Upper lobe of left lung (tissue), 6 donors: ENCODE measurements around the gene UBE2J2. TPM values are rescaled to one million over a fixed set of nuclear protein-coding genes. Genes with fewer than 3 reads are reported as not detected.

Experiments used
- ATAC-seq, 2 donors: fragments of 200-7000 bp; cut with Tn5 transposase; one replicate each; pipeline ENCODE4 v1.9.1; 2022; ENCODE audit warnings: mild to moderate bottlenecking in 2 of 2, moderate library complexity in 2 of 2; ENCODE audit not compliant: low FRiP score in 2 of 2
- DNase-seq, 2 donors: peaks; one replicate each; pipeline ENCODE4 v3.0.0-alpha.2; 2019 to 2020
- H3K27ac ChIP-seq, 4 donors: fragments of 200-600 bp; sonication (generic); one replicate each; pipeline ENCODE4 v1.5.1; 2016 to 2019
- H3K27me3 ChIP-seq, 4 donors: fragments of 200-600 bp; sonication (generic); one replicate each; pipeline ENCODE4 v1.5.1; 2017 to 2019
- H3K36me3 ChIP-seq, 4 donors: fragments of 200-600 bp; sonication (generic); one replicate each; pipeline ENCODE4 v1.5.1; 2016 to 2019
- H3K4me1 ChIP-seq, 4 donors: fragments of 200-600 bp; sonication (generic); one replicate each; pipeline ENCODE4 v1.5.1; 2018 to 2019
- H3K4me3 ChIP-seq, 4 donors: fragments of 200-600 bp; sonication (generic); one replicate each; pipeline ENCODE4 v1.5.1; 2017 to 2019; ENCODE audit warnings: mild to moderate bottlenecking in 2 of 4, moderate library complexity in 1 of 4
- H3K9me3 ChIP-seq, 4 donors: fragments of 200-600 bp; sonication (generic); one replicate each; pipeline ENCODE4 v1.5.1; 2018 to 2019
- EP300 ChIP-seq, 4 donors: sonication (generic); formaldehyde crosslinking; IDR thresholded peaks; one replicate each; pipeline ENCODE4 v1.5.1; 2017; ENCODE audit warnings: antibody characterized with exemption in 4 of 4, control low read depth in 2 of 4
- POLR2A ChIP-seq, 4 donors: fragments of 450-650 bp; IDR thresholded peaks; one replicate each; pipeline ENCODE4 v1.5.1; 2016 to 2017; ENCODE audit warnings: antibody characterized with exemption in 4 of 4, mild to moderate bottlenecking in 2 of 4
- POLR2AphosphoS5 ChIP-seq, 2 donors: sonication (generic); formaldehyde crosslinking; IDR thresholded peaks; one replicate each; pipeline ENCODE4 v1.5.1; 2017; ENCODE audit warnings: antibody characterized with exemption in 2 of 2
- WGBS, 2 donors: methylation state at CpG; one replicate each; pipeline ENCODE4 v1.1.5; 2017 to 2018; 5-methylcytosine and 5-hydroxymethylcytosine counted together
- total RNA-seq, 6 donors: library from RNA; depleted of rRNA in 4 of 6; stranded (reverse); fragments of >200 nt in 4 of 6; gene quantifications; one replicate each; pipeline versions ENCODE4 v1.1.0 to v1.2.1, GENCODE V29; 2016 to 2021
- TF ChIP-seq, protein P1 (sequence below), 6 experiments: fragments of 450-650 bp in 4 of 6; fragments of 200-600 bp in 2 of 6; sonication (generic) in 2 of 6; IDR thresholded peaks; one replicate each; pipeline ENCODE4 v1.5.1; 2016 to 2019; ENCODE audit warnings: antibody characterized with exemption in 6 of 6
- donor health status: DM: no; HTN: no; CAD: no; lungs with moderate emphysema.
- donor health status: DM: no; HTN: yes; CAD: no; lungs with severe emphysema.

The UBE2J2 gene
- total RNA-seq, 6 donors from 2014 or later, result 41.5 to 88.0 (median 50.5) TPM

DNA sequence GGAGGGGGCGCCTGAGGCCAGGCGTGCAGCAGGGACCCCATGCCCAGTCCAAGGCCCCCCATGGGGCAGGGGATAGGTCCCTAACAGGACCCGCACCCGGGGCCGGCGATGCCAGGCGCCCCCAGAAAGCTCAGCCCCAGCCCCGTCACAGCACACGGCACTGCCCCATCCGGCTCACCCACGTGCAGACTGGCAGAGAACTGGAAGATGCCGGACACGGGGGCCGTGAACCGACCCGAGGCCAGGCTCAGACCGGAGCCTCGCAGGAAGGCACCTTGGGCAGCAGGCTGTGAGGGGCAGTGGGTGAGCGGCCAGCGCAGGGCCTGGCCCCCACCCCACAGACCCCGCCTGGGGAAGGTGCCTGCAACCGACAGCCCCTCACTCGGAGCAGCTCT, 30.4 kb downstream of the UBE2J2 start:
- Histone ChIP-seq H3K27ac (no peak overlapping the region), H3K9me3 (no peaks in the 10 kb centered on the region), H3K4me3 (no peak overlapping the region), H3K27me3 (peaks cover 0 to 44% (median 20%) of the 10 kb centered on the region in 4 donors), H3K4me1 (peaks cover 5 to 27% (median 8%) of the 10 kb centered on the region in 4 donors), H3K36me3 (no peaks in the 10 kb centered on the region)
- WGBS, 2 donors, result 90 to 98% methylated on average over 2 to 8 of the region's 23 CpGs
- ATAC-seq (no peak), DNase-seq (peak in 1 of 2 donors; percentile 74)
- TF ChIP-seq, protein P1, sequence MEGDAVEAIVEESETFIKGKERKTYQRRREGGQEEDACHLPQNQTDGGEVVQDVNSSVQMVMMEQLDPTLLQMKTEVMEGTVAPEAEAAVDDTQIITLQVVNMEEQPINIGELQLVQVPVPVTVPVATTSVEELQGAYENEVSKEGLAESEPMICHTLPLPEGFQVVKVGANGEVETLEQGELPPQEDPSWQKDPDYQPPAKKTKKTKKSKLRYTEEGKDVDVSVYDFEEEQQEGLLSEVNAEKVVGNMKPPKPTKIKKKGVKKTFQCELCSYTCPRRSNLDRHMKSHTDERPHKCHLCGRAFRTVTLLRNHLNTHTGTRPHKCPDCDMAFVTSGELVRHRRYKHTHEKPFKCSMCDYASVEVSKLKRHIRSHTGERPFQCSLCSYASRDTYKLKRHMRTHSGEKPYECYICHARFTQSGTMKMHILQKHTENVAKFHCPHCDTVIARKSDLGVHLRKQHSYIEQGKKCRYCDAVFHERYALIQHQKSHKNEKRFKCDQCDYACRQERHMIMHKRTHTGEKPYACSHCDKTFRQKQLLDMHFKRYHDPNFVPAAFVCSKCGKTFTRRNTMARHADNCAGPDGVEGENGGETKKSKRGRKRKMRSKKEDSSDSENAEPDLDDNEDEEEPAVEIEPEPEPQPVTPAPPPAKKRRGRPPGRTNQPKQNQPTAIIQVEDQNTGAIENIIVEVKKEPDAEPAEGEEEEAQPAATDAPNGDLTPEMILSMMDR (IDR thresholded peaks at IDR 0.05), result no peak
- TF ChIP-seq POLR2A (IDR thresholded peaks at IDR 0.05), result no peak

DNA sequence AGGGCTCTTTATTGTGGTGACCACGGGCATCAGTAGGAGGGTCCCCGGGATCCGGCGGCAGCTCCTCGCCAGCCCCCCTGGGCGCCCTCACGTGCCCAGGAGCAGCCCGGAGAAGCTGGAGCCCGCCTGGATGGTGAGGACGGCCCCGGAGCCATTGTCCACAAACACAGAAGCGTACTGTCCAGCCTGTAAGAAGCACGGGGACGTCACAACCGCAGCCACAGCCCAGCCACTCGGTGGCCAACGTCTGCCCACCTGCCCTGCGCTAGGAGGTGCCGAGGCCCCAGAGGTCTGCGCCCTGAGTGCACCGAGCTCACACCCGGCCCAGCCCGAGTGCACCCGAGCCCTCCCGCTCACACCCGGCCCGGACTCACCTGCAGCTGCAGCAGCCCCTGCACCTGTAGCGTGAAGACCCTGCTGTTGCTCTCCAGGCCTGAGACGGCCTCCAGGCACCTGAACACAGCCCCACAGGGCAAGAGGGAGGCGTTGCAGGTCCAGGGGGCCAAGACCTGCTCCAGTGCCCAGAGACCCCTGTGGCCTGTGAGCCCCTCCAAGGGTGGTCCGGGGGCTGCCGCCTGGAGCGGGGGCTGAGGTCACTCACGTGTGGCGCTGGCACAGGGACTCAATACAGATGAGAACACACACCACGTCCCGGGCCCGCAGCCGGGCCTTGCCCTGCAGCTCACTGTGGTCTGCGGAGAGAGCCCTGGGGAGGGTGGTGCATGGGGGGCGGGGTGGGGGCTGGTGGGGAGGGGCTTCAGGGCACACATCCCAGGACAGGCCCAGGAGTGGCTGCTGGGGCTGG, 31.0 kb downstream of the UBE2J2 start:
- H3K9me3 ChIP-seq, result no peaks in the 10 kb centered on the region
- H3K27ac ChIP-seq, result no peak overlapping the region
- DNase-seq (peak in 1 of 2 donors; percentile 77), ATAC-seq (no peak)
- peaks cover 0 to 49% (median 23%) of the 10 kb centered on the region in 4 donors for H3K27me3 ChIP-seq
- TF ChIP-seq POLR2AphosphoS5 (IDR thresholded peaks at IDR 0.05), result no peak
- TF ChIP-seq, protein P1 (IDR thresholded peaks at IDR 0.05), result no peak
- no peak for TF ChIP-seq EP300 (IDR thresholded peaks at IDR 0.05)
- TF ChIP-seq POLR2A (IDR thresholded peaks at IDR 0.05), result no peak
- H3K36me3 ChIP-seq, result no peaks in the 10 kb centered on the region
- H3K4me1 ChIP-seq, result peaks cover 6 to 33% (median 10%) of the 10 kb centered on the region in 4 donors
- H3K4me3 ChIP-seq, result no peak overlapping the region
- 92 to 93% methylated on average over 5 to 31 of the region's 41 CpGs for WGBS, 2 donors

DNA sequence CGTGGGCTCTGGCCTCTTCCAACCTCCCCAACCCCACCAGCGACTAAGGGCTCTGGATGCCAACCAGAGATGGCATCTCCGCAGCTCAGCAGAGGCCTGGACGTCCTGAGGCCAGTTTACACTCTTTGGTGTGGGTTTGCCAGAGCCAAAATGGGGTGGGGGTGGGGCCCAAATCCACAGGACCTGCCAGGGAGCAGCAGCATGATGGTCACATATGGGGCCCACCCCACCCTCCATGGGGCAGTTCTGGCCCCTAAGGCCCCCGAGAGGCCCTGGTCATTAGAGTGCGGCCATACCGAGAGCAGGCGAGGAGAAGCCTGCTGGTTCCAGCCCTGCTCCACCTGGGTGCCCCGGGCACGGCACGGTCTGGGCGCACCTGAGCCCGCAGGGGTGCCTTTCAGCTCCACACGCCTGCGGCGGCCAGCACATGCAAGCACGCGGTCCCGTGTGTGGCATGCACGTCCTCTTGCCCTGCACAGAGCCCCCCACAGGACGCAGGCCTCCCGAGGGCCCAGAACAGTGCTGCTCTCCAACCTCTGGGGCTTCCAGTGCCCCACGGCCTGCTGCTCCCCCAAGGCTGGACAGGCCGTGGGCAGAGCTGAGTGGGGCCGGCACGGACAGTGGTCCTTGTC, 31.9 kb downstream of the UBE2J2 start:
- Histone ChIP-seq H3K27me3 (peaks cover 0 to 44% (median 20%) of the 10 kb centered on the region in 4 donors), H3K36me3 (no peaks in the 10 kb centered on the region), H3K27ac (no peak overlapping the region), H3K9me3 (no peaks in the 10 kb centered on the region), H3K4me1 (peaks cover under 1 to 35% (median 14%) of the 10 kb centered on the region in 4 donors), H3K4me3 (no peak overlapping the region)
- TF ChIP-seq, protein P1 (IDR thresholded peaks at IDR 0.05), result no peak
- TF ChIP-seq EP300 (IDR thresholded peaks at IDR 0.05) (no peak), POLR2AphosphoS5 (IDR thresholded peaks at IDR 0.05) (no peak), POLR2A (IDR thresholded peaks at IDR 0.05) (no peak)
- DNase-seq (peak in 1 of 2 donors; percentile 83), ATAC-seq (no peak)
- WGBS, 2 donors, result 90 to 92% methylated on average over 12 to 22 of the region's 26 CpGs

DNA sequence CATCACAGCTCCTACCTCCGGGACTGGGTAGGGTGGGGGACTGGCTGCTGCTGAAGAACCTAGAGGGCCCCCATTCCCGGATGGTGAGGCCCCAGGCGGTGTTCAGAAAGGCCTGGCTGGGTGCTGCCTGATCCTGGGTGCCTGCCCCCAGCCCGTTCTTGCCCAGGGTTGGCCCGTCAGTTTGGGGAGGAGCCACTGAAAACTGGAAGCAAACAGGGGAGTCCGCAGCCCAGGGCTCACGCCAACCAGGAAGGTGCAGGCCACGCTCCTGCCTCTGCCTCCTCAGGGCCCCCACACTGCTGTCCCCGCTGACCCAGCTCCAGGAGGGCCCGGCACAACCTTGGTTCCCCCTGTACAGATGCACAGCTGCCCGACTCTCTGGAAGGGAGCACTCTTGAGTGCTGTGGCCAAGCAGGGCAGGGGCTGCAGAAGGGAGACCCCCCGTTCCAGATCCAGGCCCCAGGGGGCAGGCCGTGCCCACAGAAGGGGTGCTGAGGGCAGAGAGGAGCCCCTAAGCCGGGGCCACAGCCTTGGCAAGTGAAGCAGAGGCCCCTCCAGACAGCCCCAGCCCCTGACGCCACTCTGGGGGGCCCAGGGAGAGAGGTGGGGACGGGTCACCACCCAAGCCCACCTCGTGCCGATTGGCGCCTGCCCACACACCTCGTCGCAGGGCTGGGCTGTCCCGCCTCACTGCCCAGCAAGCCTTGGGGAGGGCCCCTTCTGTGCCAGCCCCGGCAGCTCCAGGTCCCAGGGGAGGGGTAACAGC, 32.6 kb downstream of the UBE2J2 start:
- Histone ChIP-seq H3K27ac (no peak overlapping the region), H3K4me3 (no peak overlapping the region), H3K36me3 (no peaks in the 10 kb centered on the region), H3K9me3 (no peaks in the 10 kb centered on the region), H3K27me3 (peaks cover 0 to 38% (median 15%) of the 10 kb centered on the region in 4 donors), H3K4me1 (peaks cover 0 to 28% (median 11%) of the 10 kb centered on the region in 4 donors)
- peak in 1 of 2 donors; percentile 70 for DNase-seq
- TF ChIP-seq POLR2A (IDR thresholded peaks at IDR 0.05), result no peak
- no peak for TF ChIP-seq EP300 (IDR thresholded peaks at IDR 0.05)
- TF ChIP-seq POLR2AphosphoS5 (IDR thresholded peaks at IDR 0.05), result no peak
- TF ChIP-seq, protein P1 (IDR thresholded peaks at IDR 0.05), result no peak
- WGBS, 2 donors, result 47 to 59% methylated on average over 10 to 23 of the region's 23 CpGs
- no peak for ATAC-seq
